Mammary epithelial cell (primary cell): Measurements from ENCODE around the gene SLC35G4.
"Not testable (repeated sequence)": the region's sequence is repeated elsewhere in the genome, so short reads cannot be mapped to it uniquely, and the experiment has no call there.

ENCODE experiments used
- CTCF ChIP-seq, 2 donors: IDR thresholded peaks in 1 of 2; conservative IDR thresholded peaks in 1 of 2; 2 replicates each; pipeline ENCODE4 v1.5.1; 2011 to 2012; ENCODE audit warnings: inconsistent platforms in 2 of 2, low read length in 2 of 2, mild to moderate bottlenecking in 2 of 2, control low read depth in 1 of 2, low read depth in 1 of 2; ENCODE audit not compliant: insufficient read depth in 1 of 2; ENCODE audit errors: extremely low read depth in 1 of 2
- EZH2 ChIP-seq: IDR thresholded peaks from 2 replicates; pipeline ENCODE4 v1.6.1; 2012; ENCODE audit warnings: low read length, inconsistent platforms, borderline replicate concordance

GRCh38 chr18:11647804-11648203 is 38.4 kb downstream of the SLC35G4 start:
- not testable (repeated sequence) for TF ChIP-seq CTCF (conservative IDR thresholded peaks at IDR 0.05 in 1 of 2, IDR thresholded peaks at IDR 0.05 in 1 of 2; ENCODE audit: extremely low read depth in 1 of 2, insufficient read depth in 1 of 2, low read depth in 1 of 2, low read length in 2 of 2); EZH2
